OCI-M2 (cell line): ENCODE results near the gene SLC5A3.

Experiments
- DNase-seq: peaks from one replicate; lab custom pipeline; 2025; ENCODE audit not compliant: unreplicated experiment; lab: John Stamatoyannopoulos, UW

Gene SLC5A3

GRCh38 chr21:34100337-34100736 is 27.0 kb downstream of the SLC5A3 start:
- DNase-seq, result no peak

- no peak for DNase-seq
Measured at GRCh38 chr21:34100790-34101189, 27.4 kb downstream of the SLC5A3 start.

GRCh38 chr21:34105947-34106541 is 32.7 kb downstream of the SLC5A3 start:
- DNase-seq, result no peak

- DNase-seq, result no peak
Measured at GRCh38 chr21:34107606-34108005, 34.2 kb downstream of the SLC5A3 start.

- no peak for DNase-seq
Measured at GRCh38 chr21:34109075-34109474, 35.7 kb downstream of the SLC5A3 start.

- peak; percentile 36 for DNase-seq
Measured at GRCh38 chr21:34110594-34111202, 37.3 kb downstream of the SLC5A3 start.

GRCh38 chr21:34112316-34113033 is 39.1 kb downstream of the SLC5A3 start:
- DNase-seq, result no peak

GRCh38 chr21:34113842-34114241 is 40.5 kb downstream of the SLC5A3 start:
- DNase-seq, result no peak

GRCh38 chr21:34115160-34115559 is 41.8 kb downstream of the SLC5A3 start:
- no peak for DNase-seq

- DNase-seq, result no peak
Measured at GRCh38 chr21:34116569-34116968, 43.2 kb downstream of the SLC5A3 start.

- no peak for DNase-seq
Measured at GRCh38 chr21:34120867-34121266, 47.5 kb downstream of the SLC5A3 start.

GRCh38 chr21:34122047-34122446 is 48.7 kb downstream of the SLC5A3 start:
- DNase-seq, result no peak
